H1 (cell line): ENCODE measurements around the gene SBF2. TPM values are rescaled to one million over a fixed set of nuclear protein-coding genes. Genes with fewer than 3 reads are reported as not detected.

Experiments used
- CTCF ChIA-PET: fragments of 300-600 bp; sonication (Branson Sonifier 250); formaldehyde crosslinking; loops from one replicate; lab custom pipeline; 2021; ENCODE audit not compliant: partially characterized antibody; lab: Charles Lee
- POLR2A ChIA-PET: fragments of 300-600 bp; sonication (Branson Sonifier 250); formaldehyde crosslinking; loops from one replicate; lab custom pipeline; 2021; ENCODE audit warnings: inconsistent platforms; ENCODE audit not compliant: partially characterized antibody; lab: Charles Lee
- DNase-seq, 2 experiments: peaks; one replicate each; pipeline versions ENCODE4 v3.0.0 to v3.0.0-alpha.2; 2010 to 2022; ENCODE audit warnings: low spot score in 2 of 2, low read depth in 1 of 2, mixed read lengths in 1 of 2
- FAIRE-seq: peaks from 2 replicates; lab custom pipeline; 2011; peaks lifted over from hg19 to GRCh38; lab: Jason Lieb, UNC
- H2AFZ ChIP-seq: 2 replicates; pipeline ENCODE4 v1.8.1; 2012; ENCODE audit warnings: low read length, inconsistent platforms
- H2AK5ac ChIP-seq: 2 replicates; pipeline ENCODE4 v1.6.1; 2013; ENCODE audit warnings: low read depth, low read length
- H2BK120ac ChIP-seq: replicated peaks from 2 replicates; pipeline ENCODE3; 2013; ENCODE audit warnings: low read depth, low read length, inconsistent platforms
- H2BK12ac ChIP-seq: 2 replicates; pipeline ENCODE4 v1.6.1; 2013; ENCODE audit warnings: low read depth, low read length
- H2BK15ac ChIP-seq: 2 replicates; pipeline ENCODE4 v1.6.1; 2013; ENCODE audit warnings: low read length
- H2BK20ac ChIP-seq: 2 replicates; pipeline ENCODE4 v1.6.1; 2013; ENCODE audit warnings: low read length
- H2BK5ac ChIP-seq: 2 replicates; pipeline ENCODE4 v1.6.1; 2013; ENCODE audit warnings: low read depth, low read length
- H3K14ac ChIP-seq: 2 replicates; pipeline ENCODE4 v1.6.1; 2013; ENCODE audit warnings: inconsistent platforms; ENCODE audit not compliant: insufficient read length
- H3K18ac ChIP-seq: 2 replicates; pipeline ENCODE4 v1.6.1; 2013; ENCODE audit warnings: low read length; ENCODE audit errors: extremely low read depth
- H3K23ac ChIP-seq: 2 replicates; pipeline ENCODE4 v1.6.1; 2013; ENCODE audit warnings: inconsistent platforms; ENCODE audit not compliant: insufficient read length
- H3K23me2 ChIP-seq: 2 replicates; pipeline ENCODE4 v1.6.1; 2013; ENCODE audit warnings: low read depth, low read length
- H3K27ac ChIP-seq: 2 replicates; pipeline ENCODE4 v1.6.1; 2011; ENCODE audit warnings: low read depth, low read length, inconsistent platforms
- H3K27me3 ChIP-seq, 4 experiments: replicated peaks in 1 of 4; 1 replicate in 1 of 4; 2 replicates in 3 of 4; pipeline versions ENCODE4 v1.6.1 to v1.8.1; 2011 to 2013; ENCODE audit warnings: low read length in 3 of 4, mild to moderate bottlenecking in 3 of 4, inconsistent platforms in 2 of 4, mixed read lengths in 2 of 4, moderate library complexity in 1 of 4; ENCODE audit not compliant: control insufficient read depth in 3 of 4, insufficient read depth in 3 of 4; ENCODE audit errors: extremely low read depth in 1 of 4
- H3K36me3 ChIP-seq, 4 experiments: 2 replicates each; pipeline versions ENCODE4 v1.6.1 to v1.8.1; 2011 to 2013; ENCODE audit warnings: mild to moderate bottlenecking in 4 of 4, low read length in 3 of 4, moderate library complexity in 2 of 4, control low read depth in 1 of 4, inconsistent platforms in 1 of 4; ENCODE audit not compliant: insufficient read depth in 4 of 4, control insufficient read depth in 2 of 4
- H3K4ac ChIP-seq: replicated peaks from 2 replicates; pipeline ENCODE3; 2013; ENCODE audit warnings: low read length, low read depth, mixed read lengths, inconsistent platforms; ENCODE audit not compliant: insufficient read length
- H3K4me1 ChIP-seq, 4 experiments: replicated peaks in 1 of 4; 1 replicate in 1 of 4; 2 replicates in 3 of 4; pipeline versions ENCODE4 v1.6.1 to v1.8.1; 2011 to 2013; ENCODE audit warnings: low read length in 3 of 4, inconsistent platforms in 2 of 4, mixed read lengths in 1 of 4; ENCODE audit not compliant: insufficient read depth in 4 of 4, control insufficient read depth in 3 of 4
- H3K4me2 ChIP-seq, 2 experiments: 2 replicates each; pipeline versions ENCODE4 v1.6.1 to v1.8.1; 2011 to 2013; ENCODE audit warnings: low read depth in 2 of 2, low read length in 2 of 2, control low read depth in 1 of 2, inconsistent platforms in 1 of 2, mild to moderate bottlenecking in 1 of 2; ENCODE audit not compliant: insufficient read depth in 1 of 2
- H3K4me3 ChIP-seq, 4 experiments: fragments of 200-600, 300-600 bp in 1 of 4; sonication (generic), shearing (Covaris generic), sonication (Bioruptor Twin) in 1 of 4; 2 replicates each; pipeline versions ENCODE4 v1.5.1 to v1.8.1; 2011 to 2016; ENCODE audit warnings: low read length in 4 of 4, low read depth in 3 of 4, control low read depth in 2 of 4, inconsistent platforms in 2 of 4, mild to moderate bottlenecking in 2 of 4, mixed read lengths in 1 of 4, moderate library complexity in 1 of 4; ENCODE audit not compliant: insufficient read depth in 2 of 4; ENCODE audit errors: extremely low read depth in 1 of 4
- H3K56ac ChIP-seq: replicated peaks from 2 replicates; pipeline ENCODE3; 2013; ENCODE audit warnings: low read depth, mild to moderate bottlenecking, mixed read lengths, low read length, inconsistent platforms; ENCODE audit not compliant: insufficient read length
- H3K79me1 ChIP-seq: 2 replicates; pipeline ENCODE4 v1.6.1; 2013; ENCODE audit warnings: low read depth, low read length, control low read depth
- H3K79me2 ChIP-seq, 2 experiments: 2 replicates each; pipeline versions ENCODE4 v1.6.1 to v1.8.1; 2012 to 2013; ENCODE audit warnings: low read length in 2 of 2, mild to moderate bottlenecking in 2 of 2, inconsistent platforms in 1 of 2; ENCODE audit not compliant: insufficient read depth in 2 of 2, control insufficient read depth in 1 of 2
- H3K9ac ChIP-seq, 4 experiments: replicated peaks in 1 of 4; 1 replicate in 1 of 4; 2 replicates in 3 of 4; pipeline versions ENCODE4 v1.6.1 to v1.8.1; 2011 to 2013; ENCODE audit warnings: low read depth in 3 of 4, low read length in 3 of 4, control low read depth in 2 of 4, mild to moderate bottlenecking in 2 of 4, moderate library complexity in 2 of 4, inconsistent platforms in 1 of 4; ENCODE audit errors: extremely low read depth in 1 of 4
- H3K9me3 ChIP-seq, 2 experiments: 2 replicates each; pipeline versions ENCODE4 v1.6.1 to v1.8.1; 2012 to 2013; ENCODE audit warnings: mild to moderate bottlenecking in 2 of 2, moderate library complexity in 2 of 2, control low read depth in 1 of 2, inconsistent platforms in 1 of 2, low read depth in 1 of 2, low read length in 1 of 2, mixed read lengths in 1 of 2; ENCODE audit not compliant: insufficient read depth in 2 of 2
- H4K20me1 ChIP-seq, 2 experiments: replicated peaks in 1 of 2; 2 replicates each; pipeline versions ENCODE3 to v1.8.1; 2011 to 2013; ENCODE audit warnings: inconsistent platforms in 2 of 2, low read length in 2 of 2, mild to moderate bottlenecking in 1 of 2; ENCODE audit not compliant: insufficient read depth in 2 of 2, control insufficient read depth in 1 of 2
- H4K5ac ChIP-seq: 2 replicates; pipeline ENCODE4 v1.6.1; 2013; ENCODE audit warnings: low read length, low read depth, mixed read lengths, inconsistent platforms; ENCODE audit not compliant: insufficient read length
- H4K8ac ChIP-seq: 2 replicates; pipeline ENCODE4 v1.8.0; 2013; ENCODE audit warnings: mild to moderate bottlenecking, moderate library complexity, low read length, inconsistent platforms; ENCODE audit not compliant: insufficient read depth; ENCODE audit errors: extremely low read depth
- H4K91ac ChIP-seq: replicated peaks from 2 replicates; pipeline ENCODE3; 2013; ENCODE audit warnings: low read length, mixed read lengths, inconsistent platforms; ENCODE audit not compliant: insufficient read length
- ASH2L ChIP-seq: fragments of 200-600, 300-600 bp; sonication (generic); IDR thresholded peaks from one replicate; pipeline ENCODE4 v1.7.1; 2017; ENCODE audit warnings: low read length
- CBX5 ChIP-seq: fragments of 300-800, 300-1000 bp; sonication (generic); IDR thresholded peaks from 2 replicates; pipeline ENCODE4 v1.7.1; 2016; ENCODE audit warnings: antibody characterized with exemption, low read length, low read depth
- CBX8 ChIP-seq: fragments of 300-800, 300-1000 bp; sonication (generic); IDR thresholded peaks from 2 replicates; pipeline ENCODE4 v1.7.1; 2016; ENCODE audit warnings: low read depth, low read length, borderline replicate concordance
- CHD2 ChIP-seq: IDR thresholded peaks from 2 replicates; pipeline ENCODE4 v1.6.1; 2012; ENCODE audit warnings: low read length, improper control_type of control experiment
- JUND ChIP-seq: IDR thresholded peaks from 2 replicates; pipeline ENCODE4 v1.6.1; 2011; ENCODE audit warnings: mild to moderate bottlenecking, improper control_type of control experiment, low read length
- RAD21 ChIP-seq, 2 experiments: IDR thresholded peaks in 1 of 2; conservative IDR thresholded peaks in 1 of 2; 2 replicates each; pipeline ENCODE4 v1.6.1; 2011; ENCODE audit warnings: low read depth in 2 of 2, low read length in 2 of 2, improper control_type of control experiment in 1 of 2, inconsistent platforms in 1 of 2, mild to moderate bottlenecking in 1 of 2, moderate library complexity in 1 of 2
- RNF2 ChIP-seq: fragments of 200-900, 300-1000 bp; sonication (generic); IDR thresholded peaks from 2 replicates; pipeline ENCODE4 v1.7.1; 2016; ENCODE audit warnings: borderline replicate concordance, low read depth, mild to moderate bottlenecking, antibody characterized with exemption, low read length; ENCODE audit not compliant: poor library complexity, severe bottlenecking; ENCODE audit errors: missing control alignments
- SAP30 ChIP-seq: fragments of 300-600 bp; sonication (generic); IDR thresholded peaks from 2 replicates; pipeline ENCODE4 v1.7.1; 2012; ENCODE audit warnings: low read length, moderate library complexity, mild to moderate bottlenecking, inconsistent platforms; ENCODE audit not compliant: insufficient read depth, insufficient replicate concordance
- SP1 ChIP-seq: IDR thresholded peaks from 2 replicates; pipeline ENCODE4 v1.6.1; 2011; ENCODE audit warnings: low read depth, low read length
- TAF7 ChIP-seq: optimal IDR thresholded peaks from 2 replicates; pipeline ENCODE3; 2011; ENCODE audit warnings: low read depth, mild to moderate bottlenecking, inconsistent platforms, low read length, moderate library complexity, borderline replicate concordance
- TCF12 ChIP-seq: IDR thresholded peaks from 2 replicates; pipeline ENCODE4 v1.6.1; 2011; ENCODE audit warnings: low read depth, mild to moderate bottlenecking, low read length
- WGBS, 2 experiments: shearing (Covaris generic) in 1 of 2; methylation state at CpG; one replicate each; pipeline versions ENCODE4 v1.1.6 to v1.1.7; 2013 to 2015; ENCODE audit warnings: low lambda C conversion rate in 2 of 2, mixed read lengths in 2 of 2, inconsistent platforms in 1 of 2, low coverage in 1 of 2, missing lambda C conversion rate in 1 of 2; ENCODE audit not compliant: insufficient replicate concordance in 2 of 2, insufficient coverage in 1 of 2, insufficient read length in 1 of 2; ENCODE audit errors: extremely low coverage in 1 of 2, missing lambda C conversion rate in 1 of 2; 5-methylcytosine and 5-hydroxymethylcytosine counted together
- polyA plus RNA-seq, 7 experiments: library from polyadenylated mRNA; depleted of rRNA in 3 of 7; stranded (reverse) in 5 of 7; unstranded in 2 of 7; fragments of >200 nt in 5 of 7; fragments of 200-250 nt in 2 of 7; gene quantifications; 1 replicate in 5 of 7; 2 replicates in 1 of 7; 4 replicates in 1 of 7; pipeline versions ENCODE4 v1.2.1 to v1.2.3, GENCODE V29; 2011 to 2013; ENCODE audit warnings: missing spikeins in 2 of 7, mixed read lengths in 2 of 7
- total RNA-seq: library from RNA; stranded (reverse); fragmentation: NEBNext Ultra II Directional; extraction: Animal tissue kit (Norgen Biotek cat#: 25700); gene quantifications from 2 replicates; pipeline ENCODE4 v1.2.1, GENCODE V29; 2021
- TF ChIP-seq, protein P1 (sequence below): IDR thresholded peaks from 2 replicates; pipeline ENCODE4 v1.6.1; 2011; ENCODE audit warnings: low read depth, mild to moderate bottlenecking, low read length; ENCODE audit not compliant: insufficient read depth

SBF2 gene
- total and polyA plus RNA-seq, 2 of the 8 experiments (the other 6 are each of a cell fraction or from before 2014, with no cell fraction given): 36.7 to 50.5 TPM

DNA sequence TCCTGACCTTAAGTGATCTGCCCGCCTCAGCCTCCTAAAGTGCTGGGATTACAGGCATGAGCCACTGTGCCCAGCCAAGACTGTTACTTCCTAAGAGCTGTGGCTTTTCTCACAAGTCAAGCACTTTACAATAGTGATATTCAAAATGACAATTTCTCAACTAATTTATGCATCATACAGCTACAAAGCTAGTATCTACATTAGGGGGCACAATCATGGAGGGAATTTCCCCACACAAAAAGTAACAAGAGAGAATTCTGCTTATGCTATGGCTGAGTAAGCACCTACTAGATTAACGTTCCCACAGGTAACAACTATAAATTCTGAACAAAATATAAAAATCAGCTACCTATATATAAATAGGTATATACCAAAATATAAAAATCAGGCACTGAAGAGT lies 72.7 kb downstream of the SBF2 start:
- FAIRE-seq: no peak
- CTCF ChIA-PET: interaction anchor here (1.2 to 1.4 kb wide), 3 partner anchors 10 to 14 kb away, joined by 3 to 4 read pairs (median 3); no protein-coding TSS in a partner anchor
- H4K20me1 ChIP-seq: no peaks in the 10 kb centered on the region
- TF ChIP-seq CHD2 (no peak), JUND (no peak), TCF12 (no peak), CBX5 (no peak), ASH2L (no peak), RAD21 (IDR thresholded peaks at IDR 0.05 in 1 of 2, conservative IDR thresholded peaks at IDR 0.05 in 1 of 2; ENCODE audit: low read depth in 2 of 2, low read length in 2 of 2) (no peak), RNF2 (no peak), SAP30 (no peak), TAF7 (no peak), CBX8 (no peak), SP1 (no peak)
- TF ChIP-seq, protein P1, sequence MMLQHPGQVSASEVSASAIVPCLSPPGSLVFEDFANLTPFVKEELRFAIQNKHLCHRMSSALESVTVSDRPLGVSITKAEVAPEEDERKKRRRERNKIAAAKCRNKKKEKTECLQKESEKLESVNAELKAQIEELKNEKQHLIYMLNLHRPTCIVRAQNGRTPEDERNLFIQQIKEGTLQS: no peak

More for the DNA sequence above, 72.7 kb downstream of the SBF2 start:
- no peak overlapping the region for H2BK20ac ChIP-seq
- H3K9ac ChIP-seq: no peak overlapping the region
- H2BK120ac ChIP-seq: no peak overlapping the region
- H3K79me2 ChIP-seq: peaks cover 0 to 25% of the 10 kb centered on the region in 2 experiments; a peak in 2 of 4 replicates
- no peak overlapping the region for H3K4me3 ChIP-seq
- no peak overlapping the region for H2BK5ac ChIP-seq
- H4K91ac ChIP-seq: no peak overlapping the region
- H3K79me1 ChIP-seq: no peaks in the 10 kb centered on the region; the same call in 1 of the 2 replicates
- H3K23me2 ChIP-seq: no peaks in the 10 kb centered on the region; the same call in 1 of the 2 replicates
- no peak for DNase-seq
- H4K5ac ChIP-seq: no peak overlapping the region
- H4K8ac ChIP-seq: no peak overlapping the region
- peaks cover 0 to 7% of the 10 kb centered on the region in 2 experiments; a peak in 2 of 4 replicates for H3K9me3 ChIP-seq
- POLR2A ChIA-PET: interaction anchor here (1.4 kb wide), 1 partner anchor 13 kb away, joined by 5 read pairs; no protein-coding TSS in a partner anchor
- H3K4me1 ChIP-seq: no peaks in the 10 kb centered on the region
- no peak overlapping the region for H2BK12ac ChIP-seq
- no peak overlapping the region for H2AFZ ChIP-seq
- H3K36me3 ChIP-seq: peaks cover 0 to 8% (median 0%) of the 10 kb centered on the region in 4 experiments; a peak in 1 of 8 replicates
- H3K23ac ChIP-seq: no peak overlapping the region
- H3K27ac ChIP-seq: no peak overlapping the region
- no peak overlapping the region for H2BK15ac ChIP-seq
- no peak overlapping the region for H2AK5ac ChIP-seq
- H3K27me3 ChIP-seq: no peaks in the 10 kb centered on the region
- no peak overlapping the region for H3K14ac ChIP-seq
- H3K56ac ChIP-seq: no peak overlapping the region
- 98% methylated on average over 2 of the region's 2 CpGs; no CpG with 5 or more reads in 1 of the 2 experiments for WGBS, 2 experiments
- no peak overlapping the region for H3K4me2 ChIP-seq
- H3K18ac ChIP-seq: no peak overlapping the region
- H3K4ac ChIP-seq: no peak overlapping the region
